IPS-NIHi7 (cell line): ENCODE results near the gene FIZ1.
"Not testable (repeated sequence)": the region's sequence is repeated elsewhere in the genome, so short reads cannot be mapped to it uniquely, and the experiment has no call there.

Source experiments
- DNase-seq: peaks from one replicate; pipeline ENCODE4 v3.0.0; 2012; ENCODE audit warnings: mixed read lengths; ENCODE audit errors: extremely low spot score

Gene FIZ1

DNA sequence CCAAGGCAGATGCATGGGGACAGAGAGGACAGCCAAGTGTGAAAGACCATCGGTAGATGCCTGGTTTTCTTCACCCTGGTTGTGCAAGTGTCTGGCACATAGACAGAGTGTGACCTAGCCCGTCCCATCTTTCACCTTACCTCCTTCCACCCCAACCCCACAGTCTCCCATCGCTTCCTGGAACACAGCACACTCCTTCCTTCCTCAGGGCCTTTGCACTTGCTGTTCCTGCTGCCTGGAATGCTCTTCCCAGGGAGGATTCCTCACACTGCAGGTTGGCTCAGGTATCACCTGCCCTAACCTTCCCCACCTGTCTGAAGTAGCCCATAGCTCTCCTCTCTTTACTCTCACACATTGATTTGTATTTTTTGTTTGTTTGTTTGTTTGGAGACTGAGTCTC, 3.0 kb downstream of the FIZ1 start:
- no peak for DNase-seq

DNA sequence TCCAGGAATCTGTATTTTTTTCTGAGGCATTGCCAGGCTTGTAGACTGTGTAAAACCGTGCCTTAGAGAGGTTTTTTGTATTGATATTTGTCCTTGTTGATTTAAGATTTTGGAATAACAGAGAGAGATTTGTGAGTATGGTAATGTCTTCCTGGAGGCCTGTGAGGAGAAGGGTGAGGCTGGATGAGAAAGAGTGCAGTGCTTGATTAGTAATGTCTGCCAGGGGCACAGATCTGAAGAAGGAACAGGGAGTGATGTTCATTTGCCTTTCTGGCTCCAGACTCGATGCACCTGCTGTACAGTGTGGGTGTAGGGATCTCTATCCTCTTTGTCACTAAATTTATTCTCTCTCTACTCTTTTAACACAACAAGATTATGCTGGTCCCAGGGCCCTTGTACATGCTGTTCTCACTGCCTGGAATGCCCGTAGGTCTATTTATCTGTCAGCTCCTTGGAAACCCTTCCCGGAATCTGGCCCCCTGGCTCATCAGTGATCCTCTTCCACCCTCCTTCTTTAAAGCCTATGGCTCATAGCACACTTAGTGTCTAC, 4.2 kb downstream of the FIZ1 start:
- no peak for DNase-seq

DNA sequence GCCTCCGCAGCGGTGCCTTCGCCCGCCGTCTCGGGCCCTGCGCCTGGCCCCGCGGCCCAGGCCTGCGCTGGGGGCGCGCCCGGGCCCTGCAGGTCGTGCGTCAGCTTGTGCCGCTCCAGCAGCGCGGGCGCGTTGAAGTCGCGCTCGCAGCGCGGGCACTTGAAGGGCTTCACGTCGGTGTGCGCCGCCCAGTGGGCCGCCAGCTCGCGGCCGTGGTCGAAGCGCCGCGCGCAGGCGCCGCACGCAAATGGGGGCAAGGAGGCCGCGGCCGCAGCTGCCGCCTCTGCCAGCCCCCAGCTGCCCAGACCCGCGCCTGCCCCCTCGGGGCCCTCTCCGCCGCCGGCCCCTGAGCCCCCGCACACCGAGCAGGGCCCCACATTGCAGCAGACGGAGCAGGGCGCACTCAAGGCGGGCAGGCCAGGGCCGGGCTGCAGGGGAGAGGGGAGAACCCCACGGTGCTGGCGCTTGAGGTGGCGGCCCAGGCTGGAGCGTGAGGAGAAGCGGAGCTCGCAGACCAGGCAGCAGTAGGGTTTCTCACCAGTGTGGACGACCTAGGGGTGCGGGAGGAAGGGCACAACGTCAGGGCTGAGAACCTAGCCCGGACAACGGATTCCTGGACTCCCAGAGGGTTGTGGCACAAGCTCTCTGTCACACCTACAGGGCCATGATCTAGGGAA, 6.1 kb downstream of the FIZ1 start:
- DNase-seq = no peak

DNA sequence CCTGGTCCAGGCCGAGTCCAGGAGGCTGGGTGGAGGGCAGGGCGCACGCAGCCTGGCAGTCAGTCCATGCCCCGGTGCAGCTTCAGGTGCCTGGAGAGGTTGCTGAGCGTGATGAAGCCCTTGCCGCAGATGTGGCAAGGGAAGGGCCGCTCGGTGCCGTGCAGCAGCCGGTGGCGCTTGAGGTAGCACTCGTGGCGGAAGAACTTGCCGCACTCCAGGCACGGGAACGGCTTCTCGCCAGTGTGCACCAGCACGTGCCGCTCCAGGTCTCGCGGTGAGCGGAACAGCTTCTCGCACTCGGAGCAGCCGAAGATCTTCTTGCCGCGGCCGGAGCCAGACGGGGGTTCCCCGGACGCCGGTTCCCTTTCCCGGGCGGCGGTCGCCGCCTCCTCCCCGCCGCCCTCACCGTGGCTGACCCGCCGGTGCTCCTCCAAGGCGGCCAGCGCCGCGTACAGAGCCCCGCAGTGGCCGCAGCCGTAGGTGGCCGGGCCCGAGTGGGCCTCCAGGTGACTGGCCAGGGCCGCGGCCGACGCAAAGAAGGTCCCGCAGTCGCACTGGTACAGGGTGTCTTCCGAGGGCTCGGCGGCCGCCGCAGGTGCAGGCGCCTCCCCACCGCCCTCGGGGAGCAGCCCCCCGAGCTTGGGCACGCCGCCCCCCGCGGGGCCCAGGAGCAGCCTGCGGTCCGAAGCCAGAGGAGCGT, 6.8 kb downstream of the FIZ1 start:
- no peak for DNase-seq

DNA sequence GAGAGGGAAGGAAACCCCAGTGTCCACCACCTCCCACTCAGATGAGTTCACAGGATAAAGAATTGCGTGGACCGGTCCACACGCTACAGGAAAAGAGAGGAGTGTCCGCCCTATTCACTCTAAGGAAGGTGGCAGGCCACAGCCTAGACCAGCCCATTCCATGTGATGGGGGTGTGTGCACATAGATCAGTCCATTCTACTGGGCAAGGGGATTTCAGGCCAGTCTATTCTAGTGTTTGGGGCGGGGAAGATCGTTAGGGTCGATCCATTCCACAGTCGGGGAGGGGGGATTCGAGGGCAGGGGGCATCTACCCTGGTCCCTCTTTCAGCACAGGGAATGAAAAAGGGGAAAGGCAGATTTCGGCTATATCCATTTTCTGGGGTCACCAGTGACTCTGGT, 7.8 kb downstream of the FIZ1 start:
- peak; percentile 20 for DNase-seq

DNA sequence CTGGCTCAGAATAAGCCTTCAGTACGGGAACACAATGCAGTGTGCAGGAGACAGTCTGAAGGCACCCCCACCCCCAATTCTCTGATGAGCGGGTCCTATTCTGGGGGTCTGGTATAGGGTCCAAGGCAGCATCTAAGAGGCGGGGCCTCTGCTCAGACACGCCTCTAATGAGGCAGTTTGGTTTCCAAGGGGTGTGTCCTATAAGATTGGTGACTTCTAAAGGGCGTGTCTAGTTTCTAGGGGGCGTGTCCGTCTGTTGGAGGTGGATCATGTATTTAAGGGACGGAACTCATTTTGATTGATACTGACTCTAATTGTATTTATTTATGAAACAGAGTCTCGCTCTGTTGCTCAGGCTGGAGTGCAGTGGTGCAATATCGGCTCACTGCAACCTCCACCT, 8.7 kb downstream of the FIZ1 start:
- DNase-seq = no peak

DNA sequence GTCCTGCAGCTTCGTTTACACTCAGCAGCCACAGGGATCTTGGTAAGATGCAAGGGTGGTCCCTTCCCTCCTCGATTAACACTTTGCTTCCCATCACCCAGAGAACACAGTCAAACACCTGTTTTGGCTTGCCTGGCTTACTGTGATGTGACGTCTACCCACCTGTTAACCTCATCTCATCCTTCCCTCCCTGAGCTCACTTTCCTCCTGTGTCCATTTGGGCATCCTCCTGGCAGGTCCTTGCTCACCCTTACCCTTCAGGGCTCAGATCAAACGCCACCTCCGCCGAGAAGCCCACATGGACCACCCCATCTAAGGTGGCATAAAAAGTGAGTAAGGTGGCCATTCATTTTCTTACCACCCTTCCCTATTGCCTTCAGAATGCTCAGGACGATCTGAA, 9.2 kb downstream of the FIZ1 start:
- DNase-seq = no peak

DNA sequence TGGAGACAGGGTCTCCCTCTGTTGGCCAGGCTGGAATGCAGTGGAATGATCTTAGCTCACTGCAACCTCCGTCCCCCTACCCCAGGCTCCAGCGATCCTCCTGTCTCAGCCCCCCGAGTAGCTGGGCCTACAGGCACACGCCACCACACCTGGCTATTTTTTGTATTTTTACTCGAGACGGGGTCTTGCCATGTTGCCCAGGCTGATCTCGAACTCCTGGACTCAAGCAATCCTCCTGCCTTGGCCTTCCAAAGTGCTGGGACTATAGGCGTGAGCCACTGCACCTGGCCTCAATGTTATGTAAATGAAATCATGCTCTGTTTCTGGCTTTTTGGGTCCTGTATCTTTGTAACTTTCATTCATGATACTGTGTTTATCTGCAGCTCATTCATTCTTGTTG, 10.6 kb downstream of the FIZ1 start:
- DNase-seq = no peak

DNA sequence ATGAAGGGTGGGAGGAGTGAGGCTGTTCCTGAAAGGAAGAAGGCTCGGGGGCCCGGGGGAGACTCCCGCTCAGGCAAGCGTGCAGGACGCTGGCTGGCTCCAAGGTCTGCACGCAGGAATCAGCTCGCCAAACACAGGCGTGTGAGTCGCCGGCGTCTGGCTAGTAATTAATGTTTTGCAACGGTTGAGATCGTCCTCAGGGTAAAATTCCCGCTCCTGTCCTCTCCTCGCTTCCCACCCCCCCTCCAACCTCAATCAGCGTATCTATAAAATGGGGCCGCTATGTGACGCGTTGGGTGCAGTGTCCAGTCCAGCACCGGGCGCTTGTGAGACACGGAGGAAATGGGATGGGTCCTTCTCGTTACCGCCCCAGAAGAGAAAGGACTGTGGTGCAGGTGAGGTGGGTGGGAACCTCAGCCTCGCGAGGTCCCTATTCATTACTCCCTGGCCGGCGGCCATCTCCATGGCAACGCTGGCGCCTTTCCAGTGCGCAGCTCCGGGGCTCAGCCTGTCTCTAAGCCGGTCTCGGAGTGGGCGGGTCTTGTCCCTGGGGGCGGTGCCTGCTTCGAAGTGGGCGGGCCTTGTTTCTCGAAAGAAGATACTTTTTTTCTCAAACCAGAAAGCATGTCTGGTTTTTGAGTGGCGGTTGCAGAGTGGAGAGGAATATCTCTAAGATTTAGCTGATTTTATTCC, 12.2 kb downstream of the FIZ1 start:
- peak; percentile 96 for DNase-seq

DNA sequence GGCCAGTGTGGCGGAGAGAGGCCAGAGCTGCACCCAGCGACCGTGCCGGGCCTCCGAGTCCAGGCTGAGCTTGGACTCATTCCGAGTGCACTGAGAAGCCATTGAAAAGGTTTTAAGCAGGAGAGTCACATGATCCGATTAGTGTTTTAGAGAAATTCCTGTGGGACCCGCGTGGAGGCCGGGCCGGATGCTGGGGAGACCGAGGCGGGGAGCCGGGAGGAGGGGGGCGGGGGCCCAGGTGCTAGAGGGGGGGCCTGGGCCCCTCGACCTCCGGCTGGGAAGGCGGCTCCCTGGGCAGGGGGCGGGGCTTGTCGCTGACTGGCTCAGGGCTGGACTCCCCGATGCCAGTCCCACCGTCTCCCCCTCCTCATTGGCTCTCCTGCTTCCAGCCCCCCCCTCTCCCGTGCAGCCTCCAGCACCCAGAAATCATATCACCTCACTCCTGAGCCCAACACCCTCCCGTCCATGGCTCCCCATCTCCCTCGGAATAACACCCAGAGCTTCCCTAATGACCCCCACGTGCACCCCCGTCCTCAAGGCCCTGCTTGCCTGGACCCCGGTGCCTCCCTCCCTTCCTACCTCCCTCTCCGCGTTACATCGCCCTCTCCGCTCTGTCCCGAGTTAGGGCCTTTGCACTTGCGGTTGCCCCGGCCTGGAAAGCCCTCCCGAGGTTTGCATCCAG, 13.5 kb downstream of the FIZ1 start:
- peak; percentile 84 for DNase-seq

DNA sequence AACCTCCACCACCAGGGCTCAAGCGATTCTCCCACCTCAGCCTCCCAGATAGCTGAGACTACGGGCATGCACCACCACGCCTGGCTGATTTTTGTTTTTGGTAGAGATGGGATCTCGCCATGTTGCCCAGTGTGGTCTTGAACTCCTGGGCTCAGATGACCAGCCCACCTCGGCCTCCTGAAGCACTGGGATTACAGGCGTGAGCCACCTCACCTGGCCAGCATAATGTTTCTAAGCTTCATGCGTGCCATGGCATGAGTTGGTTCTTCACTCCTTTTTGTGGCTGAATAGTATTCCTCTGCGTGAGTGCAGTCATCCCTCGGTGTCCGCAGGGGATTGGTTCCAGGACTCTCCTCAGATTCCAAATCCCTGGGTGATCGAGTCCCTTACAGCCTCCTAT, 14.4 kb downstream of the FIZ1 start:
- no peak for DNase-seq

DNA sequence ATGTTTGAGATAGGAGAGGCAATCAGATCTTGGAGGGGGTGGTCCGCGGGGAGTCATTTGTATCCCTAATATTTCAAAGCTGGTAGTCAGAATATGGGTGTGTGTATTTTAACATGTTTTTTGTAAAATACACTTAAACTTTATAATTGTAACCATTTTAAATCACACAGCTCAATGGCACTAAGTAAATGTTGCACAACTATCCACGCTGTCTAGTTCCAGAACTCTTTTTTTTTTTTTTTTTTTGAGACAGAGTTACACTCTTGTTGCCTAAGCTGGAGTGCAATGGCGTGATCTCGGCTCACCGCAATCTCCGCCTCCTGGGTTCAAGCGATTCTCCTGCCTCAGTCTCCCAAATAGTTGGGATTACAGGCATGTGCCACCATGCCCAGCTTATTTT, 15.4 kb downstream of the FIZ1 start:
- DNase-seq = not testable (repeated sequence)

DNA sequence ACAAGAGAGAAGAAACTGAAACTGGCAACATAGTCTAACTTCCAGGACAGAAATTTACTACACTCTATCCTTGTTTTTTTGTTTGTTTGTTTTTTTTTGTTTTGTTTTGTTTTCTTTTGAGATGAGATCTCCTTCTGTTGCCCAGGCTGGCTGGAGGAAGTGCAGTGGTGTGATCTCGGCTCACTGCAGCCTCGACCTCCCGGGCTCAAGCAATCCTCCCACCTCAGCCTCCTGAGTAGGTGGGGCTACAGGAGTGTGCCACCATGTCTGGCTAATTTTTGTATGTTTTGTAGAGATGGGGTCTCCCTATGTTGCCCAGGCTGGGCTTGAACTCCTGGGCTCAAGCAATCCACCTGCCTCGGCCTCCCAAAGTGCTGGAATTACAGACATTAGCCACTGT, 17.0 kb downstream of the FIZ1 start:
- not testable (repeated sequence) for DNase-seq

DNA sequence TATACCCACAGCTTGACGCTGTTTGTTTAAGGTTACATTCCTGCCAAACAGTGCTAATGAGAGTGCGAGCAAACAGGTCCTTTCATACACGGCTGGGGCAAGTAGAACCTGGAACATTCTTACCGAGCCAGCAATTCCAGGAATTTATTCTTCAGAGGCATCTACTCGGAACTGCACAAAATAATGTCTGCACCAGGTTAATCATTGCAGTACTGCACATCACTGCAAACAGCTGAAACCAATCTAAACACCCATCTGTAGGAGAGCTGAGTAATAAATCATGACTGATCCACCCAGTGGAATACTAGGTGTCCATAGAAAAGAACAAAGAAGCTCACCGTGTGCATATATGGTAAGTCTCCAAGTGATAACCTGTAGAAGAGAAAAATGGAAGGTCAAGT, 17.5 kb downstream of the FIZ1 start:
- DNase-seq = no peak

DNA sequence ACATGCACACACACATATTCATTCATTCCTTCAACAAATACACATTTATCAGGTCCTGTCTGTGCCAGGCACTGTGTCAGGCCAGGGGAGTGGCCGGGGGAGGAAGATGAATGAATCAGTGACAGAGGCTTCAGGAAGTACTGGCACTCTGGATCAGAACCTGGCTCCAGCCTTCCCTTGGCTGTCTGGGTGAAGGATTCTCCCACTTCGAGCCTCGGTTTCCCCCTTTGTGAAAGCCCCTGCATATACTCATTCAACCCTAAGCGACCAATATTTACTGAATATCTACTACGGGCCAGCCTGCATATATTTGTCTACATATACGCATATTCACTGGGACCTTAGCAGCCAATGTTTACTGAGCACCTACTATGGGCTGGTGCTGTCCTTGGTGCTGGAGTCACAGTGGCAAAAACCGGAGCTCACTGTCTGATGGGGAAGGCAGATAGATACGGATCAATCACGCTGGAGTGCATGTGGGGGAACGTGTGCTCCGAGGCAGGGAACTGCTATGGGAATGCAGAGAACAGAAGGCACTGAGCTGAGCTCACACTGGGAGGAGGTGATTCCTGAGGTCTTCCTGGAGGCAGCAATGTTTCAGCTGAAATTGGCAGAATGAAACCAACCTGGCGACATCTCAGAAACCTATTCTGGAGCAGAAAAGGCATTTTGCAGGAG, 18.0 kb downstream of the FIZ1 start:
- no peak for DNase-seq

DNA sequence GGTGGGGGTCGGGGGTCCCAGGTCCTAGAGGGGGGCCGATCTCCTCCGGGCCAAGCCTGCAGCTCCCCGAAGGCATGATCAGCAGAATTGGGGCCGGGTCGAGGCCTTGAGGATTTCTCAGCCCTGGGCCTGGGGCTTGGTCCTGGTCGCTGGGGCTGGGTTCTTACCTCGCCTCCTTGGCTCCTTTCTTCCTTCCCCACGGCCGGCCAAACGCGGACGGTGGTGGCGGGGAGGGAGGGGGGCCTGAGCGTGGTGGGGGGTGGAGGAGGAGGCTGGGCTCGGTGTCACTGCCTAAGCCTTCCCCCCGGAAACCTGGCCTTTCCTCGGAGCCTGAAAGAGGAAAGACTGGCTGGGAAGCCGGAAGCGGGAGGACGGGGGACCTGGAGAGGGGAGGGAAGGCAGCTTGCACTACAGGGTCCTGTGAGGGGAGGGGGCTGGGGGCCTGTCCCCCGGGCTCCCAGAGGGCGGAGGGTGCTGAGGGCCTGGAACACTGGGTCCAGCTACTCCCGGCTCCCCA, 18.6 kb downstream of the FIZ1 start, which contains the start of gene ZNF579:
TSS of gene ZNF579 (minus strand) at position 221 of the 517 bp plus-strand sequence. CDS start 1,209 bp downstream, outside the sequence.
- DNase-seq = peak; percentile 88

DNA sequence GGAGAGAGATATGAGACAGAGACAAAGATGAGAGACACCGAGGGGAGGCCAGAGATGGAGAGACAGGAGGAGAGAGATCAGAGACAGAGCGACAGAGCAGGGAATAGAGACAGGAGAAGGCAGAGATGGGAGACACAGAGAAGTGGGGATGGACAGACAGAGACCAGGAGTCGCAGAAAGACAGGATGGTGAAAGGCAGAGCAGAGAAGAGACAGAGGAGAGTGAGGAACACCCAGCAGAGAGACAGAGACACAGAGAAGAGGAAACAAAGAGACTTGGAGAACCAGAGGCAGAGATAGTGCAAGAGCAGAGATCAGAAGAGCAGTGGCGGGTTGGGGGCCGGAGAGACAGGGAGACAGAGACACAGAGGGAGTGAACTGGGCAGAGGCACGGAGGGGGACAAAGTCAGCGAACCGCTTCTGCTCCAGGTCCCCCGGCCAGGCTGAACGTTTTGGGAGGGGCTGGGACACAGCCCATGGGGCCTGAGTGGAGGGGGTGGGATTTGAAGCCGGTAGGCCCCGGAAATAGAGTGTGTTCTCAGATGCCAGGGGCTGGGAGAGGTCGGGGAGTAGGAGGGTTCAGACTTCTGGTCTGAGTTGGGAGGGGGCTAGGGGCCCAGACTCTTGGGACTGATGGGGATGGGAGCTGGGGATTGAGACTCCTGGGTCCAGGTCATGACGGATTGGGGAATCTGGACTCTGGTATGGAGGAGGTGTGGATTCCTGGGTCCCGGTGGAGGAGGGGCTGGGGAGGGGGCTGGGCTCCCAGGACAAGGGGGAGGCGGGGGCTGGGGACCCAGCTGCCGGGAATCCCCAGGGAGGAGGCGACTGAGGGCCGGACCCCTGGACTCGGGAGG, 19.3 kb downstream of the FIZ1 start:
- no peak for DNase-seq

DNA sequence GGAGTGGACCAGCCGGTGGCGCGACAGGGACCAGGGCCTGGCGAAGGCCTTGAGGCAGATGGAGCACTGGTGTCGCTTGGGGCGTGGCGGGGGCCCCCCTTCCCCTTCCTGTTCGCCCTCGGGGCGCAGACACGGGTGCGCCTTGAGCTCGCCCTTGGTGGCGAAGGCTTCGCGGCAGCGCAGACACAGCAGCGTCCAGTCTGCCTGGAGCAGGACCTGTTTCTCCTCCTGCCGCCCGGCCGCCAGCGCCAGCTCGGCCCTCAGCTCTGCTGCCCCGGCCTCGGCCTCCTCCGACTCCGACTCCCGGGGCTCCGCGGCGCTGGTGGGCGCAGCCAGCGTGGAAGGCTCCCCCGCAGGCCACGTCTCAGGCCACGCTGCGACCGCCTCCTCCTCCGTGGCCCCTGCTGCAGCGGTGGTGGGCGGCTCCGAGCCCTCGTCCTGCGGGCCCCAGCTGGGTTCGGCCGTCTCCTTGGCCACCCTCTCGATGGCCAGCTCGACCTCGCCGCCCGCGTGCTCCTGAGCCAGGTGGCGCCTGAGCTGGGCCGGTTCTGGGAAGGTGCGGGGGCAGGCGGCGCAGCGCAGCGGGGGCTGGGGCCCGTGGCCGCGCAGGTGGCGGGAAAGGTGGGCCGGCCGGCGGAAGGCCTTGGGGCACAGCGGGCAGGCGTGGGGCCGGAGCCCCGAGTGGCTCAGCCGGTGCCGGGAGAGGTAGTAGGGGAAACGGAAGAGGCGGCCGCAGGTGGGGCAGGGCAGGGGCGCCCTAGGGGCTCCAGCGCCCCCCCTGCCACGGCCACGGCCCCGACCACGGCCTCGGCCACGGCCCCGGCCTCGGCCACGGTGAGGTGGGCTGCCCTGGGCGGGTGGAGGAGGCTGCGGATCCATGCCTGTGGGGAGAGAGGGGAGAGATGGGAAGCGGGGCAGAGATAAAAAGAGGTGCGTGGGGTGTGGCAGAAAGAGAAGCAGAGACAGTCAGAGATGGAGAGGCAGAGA, 20.3 kb downstream of the FIZ1 start:
- no peak for DNase-seq
